A549 (cell line): Measurements from ENCODE around the gene COL8A1.

Experiments used
- BCL3 ChIP-seq: fragments of >200 bp; sonication (Bioruptor Twin); formaldehyde crosslinking; IDR thresholded peaks from 3 replicates; pipeline ENCODE4 v1.6.1; 2016
- CHD4 ChIP-seq: fragments of 200-600 bp; sonication (generic); IDR thresholded peaks from 2 replicates; pipeline ENCODE4 v1.6.1; 2016; ENCODE audit warnings: antibody characterized with exemption, mild to moderate bottlenecking, borderline replicate concordance
- HDAC2 ChIP-seq: fragments of 200-600 bp; sonication (generic); IDR thresholded peaks from 2 replicates; pipeline ENCODE4 v1.6.1; 2016
- MAFK ChIP-seq: fragments of 450-650 bp; IDR thresholded peaks from 2 replicates; pipeline ENCODE4 v1.6.1; 2014; ENCODE audit not compliant: partially characterized antibody
- MAZ ChIP-seq: fragments of 150-350 bp; IDR thresholded peaks from 2 replicates; pipeline ENCODE4 v1.6.1; 2014; ENCODE audit warnings: antibody characterized with exemption, low read depth, low read length, borderline replicate concordance
- NR3C1 ChIP-seq: fragments of >200 bp; sonication (Bioruptor Twin); formaldehyde crosslinking; IDR thresholded peaks from 3 replicates; pipeline ENCODE4 v1.6.1; 2017
- POLR2A ChIP-seq: IDR thresholded peaks from 2 replicates; pipeline ENCODE4 v1.6.1; 2012; ENCODE audit warnings: mild to moderate bottlenecking, low read length
- RAD21 ChIP-seq, 2 experiments: fragments of >200 bp in 1 of 2; sonication (Bioruptor Twin) in 1 of 2; formaldehyde crosslinking in 1 of 2; IDR thresholded peaks in 1 of 2; conservative IDR thresholded peaks in 1 of 2; 2 replicates in 1 of 2; 3 replicates in 1 of 2; pipeline ENCODE4 v1.6.1; 2012 to 2018; ENCODE audit warnings: inconsistent platforms in 1 of 2
- RCOR1 ChIP-seq: fragments of 150-350 bp; IDR thresholded peaks from 2 replicates; pipeline ENCODE4 v1.6.1; 2014; ENCODE audit warnings: antibody characterized with exemption, low read length, low read depth
- REST ChIP-seq: fragments of 200-600 bp; sonication (generic); IDR thresholded peaks from 2 replicates; pipeline ENCODE4 v1.6.1; 2016; ENCODE audit warnings: antibody characterized with exemption, mild to moderate bottlenecking, moderate library complexity
- RFX5 ChIP-seq: fragments of 450-650 bp; IDR thresholded peaks from 2 replicates; pipeline ENCODE4 v1.7.1; 2014; ENCODE audit warnings: antibody characterized with exemption, mild to moderate bottlenecking, moderate library complexity
- SMC3 ChIP-seq: fragments of >200 bp; sonication (Bioruptor Twin); formaldehyde crosslinking; IDR thresholded peaks from 3 replicates; pipeline ENCODE4 v1.6.1; 2018; ENCODE audit warnings: inconsistent platforms
- TF ChIP-seq, protein P1 (sequence below): fragments of >200 bp; sonication (Bioruptor Twin); formaldehyde crosslinking; IDR thresholded peaks from 3 replicates; pipeline ENCODE4 v1.5.1; 2016

GRCh38 chr3:99794485-99794884, 156.1 kb downstream of the COL8A1 start:
- TF ChIP-seq, protein P1, sequence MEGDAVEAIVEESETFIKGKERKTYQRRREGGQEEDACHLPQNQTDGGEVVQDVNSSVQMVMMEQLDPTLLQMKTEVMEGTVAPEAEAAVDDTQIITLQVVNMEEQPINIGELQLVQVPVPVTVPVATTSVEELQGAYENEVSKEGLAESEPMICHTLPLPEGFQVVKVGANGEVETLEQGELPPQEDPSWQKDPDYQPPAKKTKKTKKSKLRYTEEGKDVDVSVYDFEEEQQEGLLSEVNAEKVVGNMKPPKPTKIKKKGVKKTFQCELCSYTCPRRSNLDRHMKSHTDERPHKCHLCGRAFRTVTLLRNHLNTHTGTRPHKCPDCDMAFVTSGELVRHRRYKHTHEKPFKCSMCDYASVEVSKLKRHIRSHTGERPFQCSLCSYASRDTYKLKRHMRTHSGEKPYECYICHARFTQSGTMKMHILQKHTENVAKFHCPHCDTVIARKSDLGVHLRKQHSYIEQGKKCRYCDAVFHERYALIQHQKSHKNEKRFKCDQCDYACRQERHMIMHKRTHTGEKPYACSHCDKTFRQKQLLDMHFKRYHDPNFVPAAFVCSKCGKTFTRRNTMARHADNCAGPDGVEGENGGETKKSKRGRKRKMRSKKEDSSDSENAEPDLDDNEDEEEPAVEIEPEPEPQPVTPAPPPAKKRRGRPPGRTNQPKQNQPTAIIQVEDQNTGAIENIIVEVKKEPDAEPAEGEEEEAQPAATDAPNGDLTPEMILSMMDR: no peak
- TF ChIP-seq POLR2A (no peak), RCOR1 (no peak), RFX5 (no peak), NR3C1 (no peak), MAZ (no peak), RAD21 (conservative IDR thresholded peaks at IDR 0.05 in 1 of 2, IDR thresholded peaks at IDR 0.05 in 1 of 2) (no peak), BCL3 (no peak), MAFK (no peak), SMC3 (no peak), REST (no peak), CHD4 (no peak), HDAC2 (no peak)
